PC-3 (cell line): Measurements from ENCODE around the gene ASPHD2.

Experiments
- CTCF ChIP-seq: fragments of 300-600 bp; sonication (generic); conservative IDR thresholded peaks from 2 replicates; pipeline ENCODE4 v1.5.1; 2017; ENCODE audit warnings: antibody characterized with exemption, low read depth, mild to moderate bottlenecking, low read length
- EZH2 ChIP-seq: fragments of 300-600 bp; sonication (generic); IDR thresholded peaks from one replicate; pipeline ENCODE4 v1.6.1; 2017; ENCODE audit warnings: antibody characterized with exemption, mild to moderate bottlenecking, low read length; ENCODE audit not compliant: unreplicated experiment

GRCh38 chr22:26382782-26383181, 46.3 kb upstream of the ASPHD2 start:
- no peak for TF ChIP-seq CTCF
- TF ChIP-seq EZH2 = no peak
